ENCODE results near the gene RXRA. TPM values are rescaled to one million over a fixed set of nuclear protein-coding genes. Genes with fewer than 3 reads are reported as not detected.

The RXRA gene
- total and polyA plus RNA-seq, 5 donors, result 48.1 to 72.3 (median 62.2) TPM

GRCh38 chr9:134451700-134452458, 125.6 kb downstream of the RXRA start:
- intact Hi-C loops (cut with DNase I), result loop anchor here (2.0 to 10.0 kb wide), 3 partner anchors 193 to 287 kb away; partner anchors contain the start of gene COL5A1 (in 2 of the 4)
- no peak for DNase-seq
- Histone ChIP-seq H3K27ac (ENCODE audit: low read length) (no peak overlapping the region), H3K27me3 (ENCODE audit: control insufficient read depth, insufficient read depth) (no peaks in the 10 kb centered on the region), H3K9me3 (ENCODE audit: control insufficient read depth, low read length) (no peaks in the 10 kb centered on the region), H3K4me3 (ENCODE audit: low read length) (no peak overlapping the region), H3K4me1 (ENCODE audit: control insufficient read depth, insufficient read depth, low read length) (peaks cover 4% of the 10 kb centered on the region)
- ATAC-seq, result no peak
- 100% methylated on average over 2 of the region's 2 CpGs for WGBS

GRCh38 chr9:134452728-134453127, 126.5 kb downstream of the RXRA start:
- 97% methylated on average over 4 of the region's 4 CpGs for WGBS
- Histone ChIP-seq H3K4me3 (ENCODE audit: low read length) (no peak overlapping the region), H3K4me1 (ENCODE audit: control insufficient read depth, insufficient read depth, low read length) (peaks cover 6% of the 10 kb centered on the region), H3K27ac (ENCODE audit: low read length) (no peak overlapping the region), H3K9me3 (ENCODE audit: control insufficient read depth, low read length) (no peaks in the 10 kb centered on the region), H3K27me3 (ENCODE audit: control insufficient read depth, insufficient read depth) (no peaks in the 10 kb centered on the region)
- ATAC-seq (no peak), DNase-seq (peak in 1 of 3 donors; percentile 3)
- intact Hi-C loops (cut with DNase I), result loop anchor here in 3 of 4 donors (5.0 to 10.0 kb wide), 2 partner anchors 192 to 285 kb away; partner anchors contain the start of gene COL5A1 (in 2 of the 3)

- peak in 2 of 3 donors; percentile 35 to 37 for DNase-seq
- WGBS, result 89% methylated on average over 23 of the region's 23 CpGs
- Histone ChIP-seq H3K4me3 (ENCODE audit: low read length) (no peak overlapping the region), H3K9me3 (ENCODE audit: control insufficient read depth, low read length) (no peaks in the 10 kb centered on the region), H3K4me1 (ENCODE audit: control insufficient read depth, insufficient read depth, low read length) (peaks cover 6% of the 10 kb centered on the region), H3K27ac (ENCODE audit: low read length) (no peak overlapping the region), H3K27me3 (ENCODE audit: control insufficient read depth, insufficient read depth) (no peaks in the 10 kb centered on the region)
- intact Hi-C loops (cut with DNase I), result loop anchor here in 3 of 4 donors (5.0 to 10.0 kb wide), 2 partner anchors 191 to 283 kb away; partner anchors contain the start of gene COL5A1 (in 2 of the 3)
- ATAC-seq, result no peak
Measured at GRCh38 chr9:134453776-134454475, 127.7 kb downstream of the RXRA start.

GRCh38 chr9:134454476-134454857, 128.2 kb downstream of the RXRA start:
- H3K27ac ChIP-seq (ENCODE audit: low read length), result no peak overlapping the region
- H3K4me1 ChIP-seq (ENCODE audit: control insufficient read depth, insufficient read depth, low read length), result peaks cover 6% of the 10 kb centered on the region
- H3K9me3 ChIP-seq (ENCODE audit: control insufficient read depth, low read length), result no peaks in the 10 kb centered on the region
- intact Hi-C loops (cut with DNase I), result loop anchor here in 3 of 4 donors (5.0 to 10.0 kb wide), 2 partner anchors 190 to 283 kb away; partner anchors contain the start of gene COL5A1 (in 2 of the 3)
- H3K4me3 ChIP-seq (ENCODE audit: low read length), result no peak overlapping the region
- peak; percentile 34 to 72 (median 71) for DNase-seq
- WGBS, result 85% methylated on average over 5 of the region's 5 CpGs
- H3K27me3 ChIP-seq (ENCODE audit: control insufficient read depth, insufficient read depth), result no peaks in the 10 kb centered on the region
- ATAC-seq, result no peak

GRCh38 chr9:134455021-134455471, 128.8 kb downstream of the RXRA start:
- peaks cover 6% of the 10 kb centered on the region for H3K4me1 ChIP-seq (ENCODE audit: control insufficient read depth, insufficient read depth, low read length)
- DNase-seq, result peak in 2 of 3 donors; percentile 48 to 61

GRCh38 chr9:134455537-134455933, 129.3 kb downstream of the RXRA start:
- 58% methylated on average over 15 of the region's 15 CpGs for WGBS
- no peak overlapping the region for H3K4me3 ChIP-seq (ENCODE audit: low read length)
- intact Hi-C loops (cut with DNase I), result loop anchor here in 2 of 4 donors (5.0 to 10.0 kb wide), 2 partner anchors 189 to 227 kb away; partner anchors contain the start of gene COL5A1 (in 2 of the 2)

More at GRCh38 chr9:134455021-134455471, 128.8 kb downstream of the RXRA start:
- no peak for ATAC-seq
- no peak overlapping the region for H3K4me3 ChIP-seq (ENCODE audit: low read length)
- H3K9me3 ChIP-seq (ENCODE audit: control insufficient read depth, low read length), result no peaks in the 10 kb centered on the region
- no peaks in the 10 kb centered on the region for H3K27me3 ChIP-seq (ENCODE audit: control insufficient read depth, insufficient read depth)
- 93% methylated on average over 13 of the region's 13 CpGs for WGBS
- intact Hi-C loops (cut with DNase I), result loop anchor here in 2 of 4 donors (5.0 to 10.0 kb wide), 2 partner anchors 190 to 227 kb away; partner anchors contain the start of gene COL5A1 (in 2 of the 2)
- H3K27ac ChIP-seq (ENCODE audit: low read length), result peak overlapping the region; percentile 83

GRCh38 chr9:134455934-134456755, 129.9 kb downstream of the RXRA start:
- WGBS, result 20% methylated on average over 41 of the region's 41 CpGs
- peak; percentile 91 to 95 (median 95) for DNase-seq
- peaks cover 6% of the 10 kb centered on the region for H3K4me1 ChIP-seq (ENCODE audit: control insufficient read depth, insufficient read depth, low read length)
- no peaks in the 10 kb centered on the region for H3K9me3 ChIP-seq (ENCODE audit: control insufficient read depth, low read length)
- intact Hi-C loops (cut with DNase I), result loop anchor here in 2 of 4 donors (5.0 to 10.0 kb wide), 2 partner anchors 189 to 226 kb away; partner anchors contain the start of gene COL5A1 (in 2 of the 2)
- H3K27me3 ChIP-seq (ENCODE audit: control insufficient read depth, insufficient read depth), result no peaks in the 10 kb centered on the region
- ATAC-seq, result peak; percentile 91
- H3K4me3 ChIP-seq (ENCODE audit: low read length), result no peak overlapping the region
- peak overlapping the region; percentile 83 for H3K27ac ChIP-seq (ENCODE audit: low read length)

More at GRCh38 chr9:134455537-134455933, 129.3 kb downstream of the RXRA start:
- no peaks in the 10 kb centered on the region for H3K9me3 ChIP-seq (ENCODE audit: control insufficient read depth, low read length)
- DNase-seq (peak in 2 of 3 donors; percentile 49 to 67), ATAC-seq (peak; percentile 2)
- peak overlapping the region; percentile 83 for H3K27ac ChIP-seq (ENCODE audit: low read length)
- H3K27me3 ChIP-seq (ENCODE audit: control insufficient read depth, insufficient read depth), result no peaks in the 10 kb centered on the region
- peaks cover 6% of the 10 kb centered on the region for H3K4me1 ChIP-seq (ENCODE audit: control insufficient read depth, insufficient read depth, low read length)

- Histone ChIP-seq H3K27ac (ENCODE audit: low read length) (peak overlapping the region; percentile 83), H3K27me3 (ENCODE audit: control insufficient read depth, insufficient read depth) (no peaks in the 10 kb centered on the region), H3K4me3 (ENCODE audit: low read length) (no peak overlapping the region), H3K9me3 (ENCODE audit: control insufficient read depth, low read length) (no peaks in the 10 kb centered on the region), H3K4me1 (ENCODE audit: control insufficient read depth, insufficient read depth, low read length) (peaks cover 6% of the 10 kb centered on the region)
- intact Hi-C loops (cut with DNase I), result loop anchor here in 2 of 4 donors (5.0 to 10.0 kb wide), 2 partner anchors 188 to 225 kb away; partner anchors contain the start of gene COL5A1 (in 2 of the 2)
- 69% methylated on average over 12 of the region's 12 CpGs for WGBS
- no peak for DNase-seq
- peak in 1 of 2 donors; percentile 4 for ATAC-seq
Measured at GRCh38 chr9:134456756-134457305, 130.6 kb downstream of the RXRA start.

- intact Hi-C loops (cut with DNase I), result loop anchor here in 2 of 4 donors (5.0 to 10.0 kb wide), 2 partner anchors 187 to 225 kb away; partner anchors contain the start of gene COL5A1 (in 2 of the 2)
- H3K27me3 ChIP-seq (ENCODE audit: control insufficient read depth, insufficient read depth), result no peaks in the 10 kb centered on the region
- 89% methylated on average over 18 of the region's 18 CpGs for WGBS
- DNase-seq, result peak in 2 of 3 donors; percentile 43 to 51
- H3K27ac ChIP-seq (ENCODE audit: low read length), result peak overlapping the region; percentile 83
- H3K9me3 ChIP-seq (ENCODE audit: control insufficient read depth, low read length), result no peaks in the 10 kb centered on the region
- ATAC-seq, result no peak
- H3K4me1 ChIP-seq (ENCODE audit: control insufficient read depth, insufficient read depth, low read length), result peaks cover 6% of the 10 kb centered on the region
- H3K4me3 ChIP-seq (ENCODE audit: low read length), result no peak overlapping the region
Measured at GRCh38 chr9:134457321-134458206, 131.3 kb downstream of the RXRA start.

Data from right cardiac atrium (tissue), 5 donors.